ENCODE measurements around the gene LCE1C.

Gene LCE1C

GRCh38 chr1:152806576-152806975 lies at the start of gene LCE1C:
Gene LCE1C (minus strand): TSS chr1:152806651. CDS start chr1:152805478, 1,173 bp downstream.
- Histone ChIP-seq H3K4me1 (ENCODE audit: control insufficient read depth, insufficient read depth, low read length) (no peaks in the 10 kb centered on the region), H3K36me3 (ENCODE audit: control insufficient read depth in 2 of 2, insufficient read depth in 1 of 2, low read length in 2 of 2) (no peaks in the 10 kb centered on the region), H3K27ac (ENCODE audit: extremely low read depth, low read depth, low read length) (no peak within 1 kb of the TSS), H3K4me3 (ENCODE audit: low read depth, low read length) (no peak within 1 kb of the TSS), H3K9me3 (ENCODE audit: control insufficient read depth, insufficient read depth, low read depth, low read length) (no peaks in the 10 kb centered on the region)
- TF ChIP-seq PRDM1 (tag by site-specific recombination; IDR thresholded peaks at IDR 0.05), result no peak
- TF ChIP-seq SETDB1 (IDR thresholded peaks at IDR 0.05; ENCODE audit: insufficient read length, low read length), result no peak
- TF ChIP-seq EGR2 (tag by site-specific recombination; IDR thresholded peaks at IDR 0.05; ENCODE audit: low read depth), result no peak
- no peak for TF ChIP-seq GLIS1 (tag by site-specific recombination; IDR thresholded peaks at IDR 0.05)
- no peak for TF ChIP-seq ZBTB7A (tag by site-specific recombination; IDR thresholded peaks at IDR 0.05; ENCODE audit: low read depth)
- no peak for TF ChIP-seq ZNF521 (tag by site-specific recombination; IDR thresholded peaks at IDR 0.05)
- TF ChIP-seq ZBTB20 (tag by site-specific recombination; IDR thresholded peaks at IDR 0.05), result no peak
- TF ChIP-seq ZNF658 (tag by site-specific recombination; IDR thresholded peaks at IDR 0.05), result no peak
- no peak for TF ChIP-seq ZNF548 (tag by site-specific recombination; IDR thresholded peaks at IDR 0.05)
- TF ChIP-seq ZNF660 (tag by site-specific recombination; IDR thresholded peaks at IDR 0.05), result no peak
- no peak for TF ChIP-seq ZNF324 (tag by site-specific recombination; IDR thresholded peaks at IDR 0.05)
- TF ChIP-seq ZNF747 (tag by site-specific recombination; IDR thresholded peaks at IDR 0.05), result no peak
- TF ChIP-seq PATZ1 (tag by site-specific recombination; IDR thresholded peaks at IDR 0.05), result no peak
- ChIA-PET CTCF (interaction anchor here (0.7 kb wide), 1 partner anchor 9 kb away, joined by 4 read pairs; no protein-coding TSS in a partner anchor), POLR2A (no interaction called here)

- H3K4me1 ChIP-seq (ENCODE audit: control insufficient read depth, insufficient read depth, low read length), result no peaks in the 10 kb centered on the region
- H3K27ac ChIP-seq (ENCODE audit: extremely low read depth, low read depth, low read length), result no peak overlapping the region
- ChIA-PET CTCF (interaction anchor here (3.2 kb wide), 1 partner anchor 14 kb away, joined by 17 read pairs; no protein-coding TSS in a partner anchor), POLR2A (no interaction called here)
- no peaks in the 10 kb centered on the region for H3K9me3 ChIP-seq (ENCODE audit: control insufficient read depth, insufficient read depth, low read depth, low read length)
- H3K36me3 ChIP-seq (ENCODE audit: control insufficient read depth in 2 of 2, insufficient read depth in 1 of 2, low read length in 2 of 2), result no peaks in the 10 kb centered on the region
- H3K4me3 ChIP-seq (ENCODE audit: low read depth, low read length), result no peak overlapping the region
- no peak for TF ChIP-seq ZNF830 (tag by site-specific recombination; IDR thresholded peaks at IDR 0.05; ENCODE audit: low read depth)
Observed at GRCh38 chr1:152855661-152856060, 49.2 kb upstream of the LCE1C start.

GRCh38 chr1:152842556-152842955 lies 36.1 kb upstream of the LCE1C start, which contains the start of gene LCE6A:
Gene LCE6A (plus strand): TSS chr1:152842856. CDS start chr1:152843521, 665 bp downstream.
- no peak for TF ChIP-seq ZBTB6 (tag by site-specific recombination; IDR thresholded peaks at IDR 0.05)
- no peak for TF ChIP-seq ZNF658 (tag by site-specific recombination; IDR thresholded peaks at IDR 0.05)
- no peak for TF ChIP-seq PBX3 (CRISPR knock-in tag; IDR thresholded peaks at IDR 0.05)
- TF ChIP-seq ZNF561 (tag by site-specific recombination; IDR thresholded peaks at IDR 0.05; ENCODE audit: borderline replicate concordance), result no peak
- no peak for TF ChIP-seq ZFP41 (tag by site-specific recombination; IDR thresholded peaks at IDR 0.05; ENCODE audit: borderline replicate concordance)
- TF ChIP-seq ZNF426 (tag by site-specific recombination; IDR thresholded peaks at IDR 0.05), result no peak
- TF ChIP-seq ZNF280D (tag by site-specific recombination; IDR thresholded peaks at IDR 0.05), result no peak
- TF ChIP-seq GLIS1 (tag by site-specific recombination; IDR thresholded peaks at IDR 0.05), result no peak
- CTCF ChIA-PET, result no interaction called here
- H3K9me3 ChIP-seq (ENCODE audit: control insufficient read depth, insufficient read depth, low read depth, low read length), result no peaks in the 10 kb centered on the region
- POLR2A ChIA-PET, result no interaction called here
- H3K36me3 ChIP-seq (ENCODE audit: control insufficient read depth in 2 of 2, insufficient read depth in 1 of 2, low read length in 2 of 2), result no peaks in the 10 kb centered on the region
- H3K4me1 ChIP-seq (ENCODE audit: control insufficient read depth, insufficient read depth, low read length), result no peaks in the 10 kb centered on the region
- H3K4me3 ChIP-seq (ENCODE audit: low read depth, low read length), result no peak within 1 kb of the TSS
- H3K27ac ChIP-seq (ENCODE audit: extremely low read depth, low read depth, low read length), result no peak within 1 kb of the TSS

Data from HEK293 (cell line).